Transverse colon (tissue), 4 donors: ENCODE measurements around the gene CTSL. TPM values are rescaled to one million over a fixed set of nuclear protein-coding genes. Genes with fewer than 3 reads are reported as not detected.

Experiments
- DNase-seq: peaks from one replicate; pipeline ENCODE4 v3.0.0-alpha.2; 2019
- H3K27ac ChIP-seq, 4 donors: fragments of 200-600 bp; sonication (generic); 2 replicates each; pipeline ENCODE4 v1.5.1; 2016 to 2018; ENCODE audit warnings: inconsistent platforms in 4 of 4
- H3K27me3 ChIP-seq: fragments of 200-600 bp; sonication (generic); 2 replicates; pipeline ENCODE4 v1.5.1; 2017; ENCODE audit warnings: inconsistent platforms
- H3K36me3 ChIP-seq, 4 donors: fragments of 200-600 bp; sonication (generic); 2 replicates each; pipeline ENCODE4 v1.5.1; 2017 to 2019; ENCODE audit warnings: inconsistent platforms in 4 of 4
- H3K4me1 ChIP-seq, 4 donors: fragments of 200-600 bp; sonication (generic); 2 replicates each; pipeline ENCODE4 v1.5.1; 2017 to 2020; ENCODE audit warnings: inconsistent platforms in 4 of 4
- H3K4me3 ChIP-seq, 4 donors: fragments of 200-600 bp; sonication (generic); 1 replicate in 1 of 4; 2 replicates in 3 of 4; pipeline versions ENCODE4 v1.5.1 to v1.6.1; 2017 to 2019; ENCODE audit warnings: inconsistent platforms in 4 of 4
- H3K9me3 ChIP-seq, 2 donors: fragments of 200-600 bp; sonication (generic); 2 replicates each; pipeline ENCODE4 v1.5.1; 2017 to 2019; ENCODE audit warnings: inconsistent platforms in 2 of 2
- CTCF ChIP-seq, 5 experiments: fragments of 200-600 bp in 3 of 5; fragments of 450-650 bp in 2 of 5; sonication (generic) in 3 of 5; IDR thresholded peaks; 1 replicate in 2 of 5; 2 replicates in 3 of 5; pipeline ENCODE4 v1.5.1; 2016 to 2017; ENCODE audit warnings: antibody characterized with exemption in 5 of 5, inconsistent platforms in 3 of 5, mild to moderate bottlenecking in 2 of 5, moderate library complexity in 1 of 5
- EP300 ChIP-seq: sonication (generic); formaldehyde crosslinking; IDR thresholded peaks from one replicate; pipeline ENCODE4 v1.6.1; 2017; ENCODE audit warnings: antibody characterized with exemption, low read depth
- POLR2A ChIP-seq: fragments of 450-650 bp; IDR thresholded peaks from one replicate; pipeline ENCODE4 v1.6.1; 2016; ENCODE audit warnings: antibody characterized with exemption, mild to moderate bottlenecking, moderate library complexity
- POLR2AphosphoS5 ChIP-seq, 3 donors: sonication (generic); formaldehyde crosslinking; IDR thresholded peaks; one replicate each; pipeline ENCODE4 v1.6.1; 2016; ENCODE audit warnings: antibody characterized with exemption in 3 of 3
- WGBS, 2 donors: methylation state at CpG; one replicate each; pipeline ENCODE4 v1.1.5; 2018; ENCODE audit warnings: low coverage in 1 of 2; 5-methylcytosine and 5-hydroxymethylcytosine counted together
- in situ Hi-C, 4 donors: fragments of 200-750 bp; cut with MboI; loops; one replicate each; pipeline versions ENCODE4 v1.15.0 to v1.15.1; 2017; ENCODE audit warnings: low sequenced_read_pairs in 3 of 4, low pct_ligation_motif_present in 1 of 4, low pct_unique_long_range_greater_than_20kb in 1 of 4
- intact Hi-C: fragments of 100-400 bp; cut with DNase I; formaldehyde crosslinking; loops from one replicate; pipeline ENCODE4 v1.15.1; 2023; ENCODE audit warnings: low total_unique reads
- total RNA-seq, 4 donors: library from RNA; depleted of rRNA; stranded (reverse); fragments of >200 nt; gene quantifications; one replicate each; pipeline ENCODE4 v1.1.0, GENCODE V29; 2016

CTSL gene
- total RNA-seq, 4 donors from 2014 or later, result 26.7 to 108 (median 66.6) TPM

GRCh38 chr9:87685871-87686519, 39.9 kb upstream of the CTSL start:
- H3K27ac ChIP-seq, result peak overlapping the region; percentile 4 to 44 (median 10)

GRCh38 chr9:87686520-87687090, 39.3 kb upstream of the CTSL start:
- in situ Hi-C loops, result loop anchor here in 3 of 4 donors (10.0 to 25.0 kb wide), 5 partner anchors 128 to 1326 kb away; partner anchors contain the start of gene S1PR3 (in 1 of the 3)
- no peak for TF ChIP-seq POLR2AphosphoS5 (IDR thresholded peaks at IDR 0.05)
- TF ChIP-seq CTCF (IDR thresholded peaks at IDR 0.05), result no peak
- no peak for TF ChIP-seq POLR2A
- Histone ChIP-seq H3K4me3 (no peak overlapping the region), H3K27ac (peak overlapping the region; percentile 4 to 44 (median 15)), H3K27me3 (no peaks in the 10 kb centered on the region), H3K36me3 (no peaks in the 10 kb centered on the region), H3K4me1 (peaks cover 0 to 17% (median 4%) of the 10 kb centered on the region in 4 donors), H3K9me3 (no peaks in the 10 kb centered on the region)
- intact Hi-C loops, result loop anchor here (10.0 kb wide), 1 partner anchor 358 kb away; no protein-coding TSS in a partner anchor
- DNase-seq, result no peak
- WGBS, 2 donors, result 79 to 94% methylated on average over 2 to 14 of the region's 14 CpGs

More at GRCh38 chr9:87685871-87686519, 39.9 kb upstream of the CTSL start:
- intact Hi-C loops (loop anchor here (10.0 kb wide), 1 partner anchor 359 kb away; no protein-coding TSS in a partner anchor), in situ Hi-C loops (loop anchor here in 3 of 4 donors (10.0 to 25.0 kb wide), 5 partner anchors 129 to 1326 kb away; partner anchors contain the start of gene S1PR3 (in 1 of the 3))
- WGBS, 2 donors, result 61 to 74% methylated on average over 4 to 14 of the region's 14 CpGs
- Histone ChIP-seq H3K36me3 (no peaks in the 10 kb centered on the region), H3K4me1 (peaks cover 0 to 17% (median 4%) of the 10 kb centered on the region in 4 donors), H3K9me3 (no peaks in the 10 kb centered on the region), H3K4me3 (no peak overlapping the region), H3K27me3 (no peaks in the 10 kb centered on the region)
- TF ChIP-seq EP300, result no peak
- TF ChIP-seq POLR2AphosphoS5 (IDR thresholded peaks at IDR 0.05), result no peak
- TF ChIP-seq CTCF (IDR thresholded peaks at IDR 0.05), result no peak
- TF ChIP-seq POLR2A, result no peak
- peak; percentile 17 for DNase-seq

GRCh38 chr9:87687207-87687606, 38.7 kb upstream of the CTSL start:
- 49 to 64% methylated on average over 3 to 4 of the region's 4 CpGs for WGBS, 2 donors
- Histone ChIP-seq H3K4me1 (peaks cover 0 to 17% (median 4%) of the 10 kb centered on the region in 4 donors), H3K9me3 (no peaks in the 10 kb centered on the region), H3K27ac (peak overlapping the region in 1 of 4 donors; percentile 44), H3K27me3 (no peaks in the 10 kb centered on the region), H3K36me3 (no peaks in the 10 kb centered on the region), H3K4me3 (no peak overlapping the region)
- intact Hi-C loops, result loop anchor here (10.0 kb wide), 1 partner anchor 358 kb away; no protein-coding TSS in a partner anchor
- TF ChIP-seq CTCF (IDR thresholded peaks at IDR 0.05), result no peak
- TF ChIP-seq POLR2AphosphoS5 (IDR thresholded peaks at IDR 0.05), result peak in 1 of 3 donors; percentile 44
- no peak for DNase-seq
- in situ Hi-C loops, result loop anchor here in 3 of 4 donors (10.0 to 25.0 kb wide), 5 partner anchors 128 to 1325 kb away; partner anchors contain the start of gene S1PR3 (in 1 of the 3)

- Histone ChIP-seq H3K36me3 (no peaks in the 10 kb centered on the region), H3K27me3 (no peaks in the 10 kb centered on the region), H3K27ac (no peak overlapping the region), H3K4me3 (no peak overlapping the region), H3K4me1 (no peaks in the 10 kb centered on the region), H3K9me3 (no peaks in the 10 kb centered on the region)
- in situ Hi-C loops (loop anchor here (10.0 to 25.0 kb wide), 5 partner anchors 111 to 1318 kb away; partner anchors contain the start of gene S1PR3 (in 1 of the 4)), intact Hi-C loops (no loop called here)
- no peak for TF ChIP-seq CTCF (IDR thresholded peaks at IDR 0.05)
- TF ChIP-seq POLR2A, result no peak
- no peak for TF ChIP-seq POLR2AphosphoS5 (IDR thresholded peaks at IDR 0.05)
- TF ChIP-seq EP300, result no peak
- DNase-seq, result no peak
- 92% methylated on average over 2 of the region's 3 CpGs; no CpG with 5 or more reads in 1 of the 2 donors for WGBS, 2 donors
Observed at GRCh38 chr9:87694236-87694755, 31.6 kb upstream of the CTSL start.
